Astrocyte (in vitro differentiated cells and primary cell): ENCODE results near the gene USP16. TPM values are rescaled to one million over a fixed set of nuclear protein-coding genes. Genes with fewer than 3 reads are reported as not detected.

Experiments used
- DNase-seq: peaks from one replicate; pipeline ENCODE4 v3.0.0-alpha.2; 2010; ENCODE audit warnings: low read depth
- FAIRE-seq: peaks from 2 replicates; lab custom pipeline; 2011; peaks lifted over from hg19 to GRCh38; lab: Jason Lieb, UNC
- H2AFZ ChIP-seq: 2 replicates; pipeline ENCODE4 v1.6.0; 2012; ENCODE audit warnings: low read depth, low read length, inconsistent platforms
- H3K27ac ChIP-seq: 2 replicates; pipeline ENCODE4 v1.5.1; 2011; ENCODE audit warnings: low read depth, low read length, inconsistent platforms
- H3K27me3 ChIP-seq: 2 replicates; pipeline ENCODE4 v1.6.0; 2011; ENCODE audit warnings: low read length, inconsistent platforms; ENCODE audit not compliant: insufficient read depth
- H3K36me3 ChIP-seq: 2 replicates; pipeline ENCODE4 v1.5.1; 2011; ENCODE audit warnings: low read length, inconsistent platforms; ENCODE audit not compliant: insufficient read depth
- H3K4me1 ChIP-seq: 2 replicates; pipeline ENCODE4 v1.5.1; 2011; ENCODE audit warnings: low read length, inconsistent platforms; ENCODE audit not compliant: insufficient read depth
- H3K4me2 ChIP-seq: 2 replicates; pipeline ENCODE4 v1.6.0; 2012; ENCODE audit warnings: low read length, inconsistent platforms
- H3K4me3 ChIP-seq: 2 replicates; pipeline ENCODE4 v1.5.1; 2011; ENCODE audit warnings: low read depth, mild to moderate bottlenecking, low read length, inconsistent platforms; ENCODE audit not compliant: insufficient read depth
- H3K79me2 ChIP-seq: 2 replicates; pipeline ENCODE4 v1.6.0; 2012; ENCODE audit warnings: mild to moderate bottlenecking, low read length, inconsistent platforms; ENCODE audit not compliant: insufficient read depth
- H3K9ac ChIP-seq: 2 replicates; pipeline ENCODE4 v1.6.0; 2012; ENCODE audit warnings: mild to moderate bottlenecking, low read length, inconsistent platforms
- H3K9me3 ChIP-seq: 2 replicates; pipeline ENCODE4 v1.5.1; 2012; ENCODE audit warnings: low read depth, mild to moderate bottlenecking, low read length, inconsistent platforms; ENCODE audit not compliant: insufficient read depth
- H4K20me1 ChIP-seq: 2 replicates; pipeline ENCODE4 v1.6.0; 2012; ENCODE audit warnings: low read length, inconsistent platforms; ENCODE audit not compliant: insufficient read depth
- H3K27ac Mint-ChIP-seq: one replicate; pipeline ENCODE4 v1.8.0; 2021; ENCODE audit warnings: mild to moderate bottlenecking, mixed read lengths; ENCODE audit not compliant: unreplicated experiment
- H3K27me3 Mint-ChIP-seq: one replicate; pipeline ENCODE4 v1.8.0; 2021; ENCODE audit warnings: low read depth, mixed read lengths; ENCODE audit not compliant: unreplicated experiment
- H3K36me3 Mint-ChIP-seq: one replicate; pipeline ENCODE4 v1.8.0; 2021; ENCODE audit warnings: low read depth, mixed read lengths; ENCODE audit not compliant: unreplicated experiment
- H3K4me1 Mint-ChIP-seq: one replicate; pipeline ENCODE4 v1.8.0; 2021; ENCODE audit warnings: low read depth, mixed read lengths; ENCODE audit not compliant: unreplicated experiment
- H3K4me3 Mint-ChIP-seq: one replicate; pipeline ENCODE4 v1.8.0; 2021; ENCODE audit warnings: mild to moderate bottlenecking, moderate library complexity, mixed read lengths; ENCODE audit not compliant: unreplicated experiment
- H3K9me3 Mint-ChIP-seq: one replicate; pipeline ENCODE4 v1.8.0; 2021; ENCODE audit warnings: mild to moderate bottlenecking, mixed read lengths; ENCODE audit not compliant: unreplicated experiment
- EZH2 ChIP-seq: IDR thresholded peaks from 2 replicates; pipeline ENCODE4 v1.6.1; 2012; ENCODE audit warnings: mild to moderate bottlenecking, low read length, inconsistent platforms; ENCODE audit not compliant: insufficient read depth
- total RNA-seq: library from RNA; stranded (reverse); gene quantifications from 2 replicates; pipeline ENCODE4 v1.2.1, GENCODE V29; 2021
- TF ChIP-seq, protein P1 (sequence below): IDR thresholded peaks from 2 replicates; pipeline ENCODE4 v1.5.1; 2011; ENCODE audit warnings: low read depth, mild to moderate bottlenecking, inconsistent platforms, low read length, moderate library complexity; ENCODE audit not compliant: insufficient read depth

The USP16 gene
- total RNA-seq, 1 donor from 2014 or later = 30.3 TPM

GRCh38 chr21:29077651-29078090 lies 53.2 kb downstream of the USP16 start:
- H3K27me3 Mint-ChIP-seq = no peaks in the 10 kb centered on the region
- Histone ChIP-seq H3K4me1 (peaks cover 23% of the 10 kb centered on the region), H3K36me3 (no peaks in the 10 kb centered on the region), H3K4me3 (peak overlapping the region; percentile 25), H4K20me1 (peaks cover 7% of the 10 kb centered on the region), H3K9ac (peak overlapping the region; percentile 61), H3K9me3 (no peaks in the 10 kb centered on the region), H3K4me2 (peak overlapping the region; percentile 71), H3K27ac (peak overlapping the region; percentile 14), H3K27me3 (no peaks in the 10 kb centered on the region), H3K79me2 (peaks cover 8% of the 10 kb centered on the region), H2AFZ (peak overlapping the region; percentile 67)
- FAIRE-seq (no peak), DNase-seq (peak; percentile 9)
- no peaks in the 10 kb centered on the region for H3K36me3 Mint-ChIP-seq
- peaks cover 7% of the 10 kb centered on the region for H3K4me1 Mint-ChIP-seq
- no peak overlapping the region for H3K27ac Mint-ChIP-seq
- H3K9me3 Mint-ChIP-seq = no peaks in the 10 kb centered on the region
- no peak overlapping the region for H3K4me3 Mint-ChIP-seq
- no peak for TF ChIP-seq EZH2
- TF ChIP-seq, protein P1, sequence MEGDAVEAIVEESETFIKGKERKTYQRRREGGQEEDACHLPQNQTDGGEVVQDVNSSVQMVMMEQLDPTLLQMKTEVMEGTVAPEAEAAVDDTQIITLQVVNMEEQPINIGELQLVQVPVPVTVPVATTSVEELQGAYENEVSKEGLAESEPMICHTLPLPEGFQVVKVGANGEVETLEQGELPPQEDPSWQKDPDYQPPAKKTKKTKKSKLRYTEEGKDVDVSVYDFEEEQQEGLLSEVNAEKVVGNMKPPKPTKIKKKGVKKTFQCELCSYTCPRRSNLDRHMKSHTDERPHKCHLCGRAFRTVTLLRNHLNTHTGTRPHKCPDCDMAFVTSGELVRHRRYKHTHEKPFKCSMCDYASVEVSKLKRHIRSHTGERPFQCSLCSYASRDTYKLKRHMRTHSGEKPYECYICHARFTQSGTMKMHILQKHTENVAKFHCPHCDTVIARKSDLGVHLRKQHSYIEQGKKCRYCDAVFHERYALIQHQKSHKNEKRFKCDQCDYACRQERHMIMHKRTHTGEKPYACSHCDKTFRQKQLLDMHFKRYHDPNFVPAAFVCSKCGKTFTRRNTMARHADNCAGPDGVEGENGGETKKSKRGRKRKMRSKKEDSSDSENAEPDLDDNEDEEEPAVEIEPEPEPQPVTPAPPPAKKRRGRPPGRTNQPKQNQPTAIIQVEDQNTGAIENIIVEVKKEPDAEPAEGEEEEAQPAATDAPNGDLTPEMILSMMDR = no peak

- H3K9me3 ChIP-seq = no peaks in the 10 kb centered on the region
- Mint-ChIP-seq H3K36me3 (no peaks in the 10 kb centered on the region), H3K4me3 (no peak overlapping the region), H3K9me3 (no peaks in the 10 kb centered on the region), H3K27me3 (no peaks in the 10 kb centered on the region), H3K4me1 (peaks cover 7% of the 10 kb centered on the region), H3K27ac (no peak overlapping the region)
- TF ChIP-seq, protein P1 = no peak
- TF ChIP-seq EZH2 = no peak
- no peaks in the 10 kb centered on the region for H3K79me2 ChIP-seq
- H3K4me1 ChIP-seq = peaks cover 19% of the 10 kb centered on the region
- no peak overlapping the region for H3K9ac ChIP-seq
- DNase-seq = peak; percentile 14
- H3K4me2 ChIP-seq = no peak overlapping the region
- H3K4me3 ChIP-seq = no peak overlapping the region
- H3K27ac ChIP-seq = no peak overlapping the region
- no peaks in the 10 kb centered on the region for H4K20me1 ChIP-seq
- H2AFZ ChIP-seq = no peak overlapping the region
- no peaks in the 10 kb centered on the region for H3K27me3 ChIP-seq
- H3K36me3 ChIP-seq = no peaks in the 10 kb centered on the region
- FAIRE-seq = no peak
Observed at GRCh38 chr21:29078869-29079767, 54.6 kb downstream of the USP16 start.
